HG02885 (cell line): ENCODE results near the gene IWS1.
"Not testable (repeated sequence)": the region's sequence is repeated elsewhere in the genome, so short reads cannot be mapped to it uniquely, and the experiment has no call there.

Experiments used
- ATAC-seq: cut with Tn5 transposase; IDR thresholded peaks from one replicate; pipeline ENCODE4 v1.9.1; 2021; ENCODE audit warnings: mild to moderate bottlenecking; ENCODE audit not compliant: unreplicated experiment, poor library complexity

Gene IWS1

DNA sequence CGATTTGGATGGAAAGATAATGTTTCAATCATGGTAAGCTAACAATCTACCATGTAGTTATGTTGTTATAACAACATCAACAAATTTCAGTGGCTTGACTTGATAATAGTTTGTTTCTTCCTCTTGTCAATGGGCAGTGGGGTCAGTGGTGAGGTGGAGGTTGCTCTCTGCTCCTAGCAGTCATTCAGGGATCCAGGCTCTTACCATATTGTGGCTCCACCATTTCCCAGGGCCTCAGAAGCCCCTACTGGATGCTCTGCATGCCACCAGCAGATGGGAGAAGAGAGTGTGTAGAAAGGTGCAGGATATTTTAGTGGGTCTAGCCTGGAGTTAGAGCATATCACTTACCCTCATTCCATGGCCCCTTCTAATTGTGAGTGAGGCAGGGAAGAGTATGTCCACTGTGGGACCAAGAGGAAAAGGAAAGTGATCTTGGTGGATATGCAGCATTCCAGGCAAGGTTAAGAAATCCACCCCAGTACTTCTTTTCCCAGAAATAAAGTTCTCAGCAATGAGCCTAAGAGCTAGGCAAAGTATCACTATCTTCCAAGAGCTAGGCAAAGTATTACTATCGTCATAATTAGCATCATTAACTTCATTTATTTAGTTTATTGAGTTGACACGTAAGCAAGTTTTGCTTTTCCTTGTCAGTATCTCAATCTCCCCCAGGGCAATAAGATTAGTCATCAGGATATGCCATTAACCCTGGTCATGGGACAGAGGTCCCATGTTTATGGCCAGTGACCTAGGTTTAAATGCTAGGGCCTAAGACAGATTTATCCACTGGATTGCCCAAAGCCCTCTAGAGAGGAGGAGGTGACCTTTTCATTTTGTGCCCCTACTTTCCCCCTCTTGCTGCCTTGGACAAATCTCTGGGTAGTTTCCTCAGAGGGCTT lies 4.2 kb upstream of the IWS1 start:
- no peak for ATAC-seq

DNA sequence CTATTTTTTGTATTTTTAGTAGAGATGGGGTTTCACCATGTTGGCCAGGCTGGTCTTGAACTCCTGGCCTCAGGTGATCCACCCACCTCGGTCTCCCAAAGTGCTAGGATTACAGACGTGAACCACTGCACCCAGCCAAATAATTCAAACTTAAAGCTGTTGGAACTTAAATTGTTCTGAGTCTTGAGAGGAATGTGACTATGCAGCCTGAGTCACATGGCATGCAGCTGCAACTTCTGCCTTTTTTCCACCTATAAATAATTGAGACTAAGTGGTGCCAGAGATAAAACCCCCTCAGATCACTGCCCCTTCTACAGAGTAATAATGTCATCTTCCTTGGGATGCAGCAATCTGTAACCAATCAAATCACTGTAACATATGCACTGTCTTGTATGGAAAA lies 3.1 kb upstream of the IWS1 start:
- not testable (repeated sequence) for ATAC-seq

DNA sequence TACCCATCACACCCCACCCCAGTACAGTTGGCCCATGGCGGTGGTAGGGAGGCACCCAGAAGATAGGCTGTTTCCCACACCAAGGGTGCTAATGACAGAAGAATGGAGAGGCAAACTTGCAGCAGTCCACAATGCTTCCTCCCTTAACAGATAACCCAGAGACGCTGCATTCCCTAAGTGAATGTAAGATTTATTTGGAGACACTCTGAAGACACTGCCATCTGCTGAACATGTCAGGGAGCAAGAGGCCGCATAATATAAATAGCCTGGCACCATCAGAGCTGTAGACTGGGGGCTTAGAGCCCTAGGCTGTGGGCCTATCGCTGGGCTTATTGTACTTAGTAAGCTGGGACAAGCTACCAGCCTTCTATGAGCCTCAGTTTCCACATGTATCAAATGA lies 2.2 kb upstream of the IWS1 start:
- no peak for ATAC-seq

DNA sequence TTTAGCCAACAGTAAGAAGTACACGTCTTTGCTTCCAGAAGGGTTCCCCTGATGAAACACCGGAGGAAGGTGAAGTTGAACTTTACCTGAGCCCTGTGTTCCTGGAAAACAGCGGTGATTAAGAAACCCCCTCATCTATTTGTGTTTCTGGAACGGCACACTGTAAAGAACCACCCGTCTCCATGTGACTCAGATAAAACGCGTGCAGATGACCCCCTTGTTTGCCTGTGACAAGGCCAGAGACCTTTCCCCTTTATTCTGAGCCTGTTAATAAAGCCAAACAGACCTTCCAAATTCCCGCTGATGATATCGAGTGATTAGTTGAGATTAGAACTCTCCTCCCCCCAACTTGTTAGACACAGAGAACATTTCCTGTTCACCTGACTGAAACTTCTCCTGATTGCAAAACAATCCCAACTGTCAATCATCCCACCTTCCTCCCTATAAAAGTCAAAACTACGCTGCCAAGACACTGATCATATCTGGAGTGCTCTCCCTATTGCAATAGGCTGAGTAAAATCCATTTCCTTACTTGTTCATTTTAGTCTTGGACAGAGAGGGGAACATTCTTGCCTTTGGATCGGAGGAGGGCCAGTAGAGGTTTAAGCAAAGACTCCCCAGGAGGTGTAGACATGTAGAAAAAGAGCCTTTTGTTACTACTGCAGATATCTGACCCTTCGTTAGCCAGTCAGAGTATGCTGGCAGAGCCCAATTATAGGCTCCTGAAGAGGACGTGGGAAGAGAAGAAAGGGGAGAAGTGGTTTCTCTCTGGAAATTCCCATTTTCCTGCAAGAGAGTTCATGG lies 914 bp upstream of the IWS1 start:
- peak; percentile 8 for ATAC-seq

DNA sequence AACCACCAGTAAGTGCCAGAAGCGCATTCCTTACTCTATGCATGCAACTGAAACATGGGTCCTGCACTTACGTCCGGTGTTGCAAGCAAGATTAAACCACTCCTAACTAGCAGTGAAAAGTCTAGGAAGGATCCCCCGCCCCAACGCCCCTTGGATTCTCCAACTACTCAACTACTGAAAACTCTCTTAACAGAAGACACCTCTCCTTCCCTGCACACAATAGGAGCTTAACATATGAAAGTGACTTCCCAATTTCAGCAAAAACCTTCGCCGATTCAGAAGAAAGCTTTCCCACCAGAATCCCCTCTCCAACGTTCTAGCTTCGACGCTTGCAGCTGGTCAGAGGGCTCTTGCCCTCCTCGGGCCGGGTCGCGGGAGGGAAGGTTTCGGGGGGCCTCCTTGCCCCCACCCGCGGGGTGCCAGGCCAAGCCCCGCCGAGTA lies 578 bp downstream of the IWS1 start:
- ATAC-seq, result no peak

DNA sequence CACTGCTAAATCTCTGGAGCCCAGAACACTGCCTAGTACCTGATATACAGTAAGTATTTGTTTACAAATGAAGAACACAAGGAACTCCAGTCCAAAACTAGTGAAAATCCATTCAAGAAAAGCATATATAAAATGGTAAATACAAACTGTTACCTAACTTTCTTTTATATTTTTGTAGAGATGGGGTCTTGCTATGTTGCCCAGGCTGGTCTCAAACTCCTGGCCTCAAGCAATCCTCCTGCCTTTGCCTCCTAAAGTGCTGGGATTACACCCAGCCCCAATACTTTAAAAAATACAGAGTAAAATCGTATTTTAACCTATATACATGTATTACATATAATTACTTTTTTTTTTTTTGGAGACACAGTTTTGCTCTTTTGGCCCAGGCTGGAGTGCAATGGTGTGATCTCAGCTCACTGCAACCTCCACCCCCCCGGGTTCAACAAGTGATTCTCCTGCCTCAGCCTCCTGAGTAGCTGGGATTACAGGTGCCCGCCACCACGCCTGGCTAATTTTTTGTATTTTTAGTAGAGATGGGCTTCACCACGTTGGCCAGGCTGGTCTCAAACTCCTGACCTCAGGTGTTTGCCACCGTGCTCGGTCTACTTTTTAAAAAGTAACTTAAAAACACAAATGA lies 2.0 kb downstream of the IWS1 start:
- ATAC-seq, result not testable (repeated sequence)

DNA sequence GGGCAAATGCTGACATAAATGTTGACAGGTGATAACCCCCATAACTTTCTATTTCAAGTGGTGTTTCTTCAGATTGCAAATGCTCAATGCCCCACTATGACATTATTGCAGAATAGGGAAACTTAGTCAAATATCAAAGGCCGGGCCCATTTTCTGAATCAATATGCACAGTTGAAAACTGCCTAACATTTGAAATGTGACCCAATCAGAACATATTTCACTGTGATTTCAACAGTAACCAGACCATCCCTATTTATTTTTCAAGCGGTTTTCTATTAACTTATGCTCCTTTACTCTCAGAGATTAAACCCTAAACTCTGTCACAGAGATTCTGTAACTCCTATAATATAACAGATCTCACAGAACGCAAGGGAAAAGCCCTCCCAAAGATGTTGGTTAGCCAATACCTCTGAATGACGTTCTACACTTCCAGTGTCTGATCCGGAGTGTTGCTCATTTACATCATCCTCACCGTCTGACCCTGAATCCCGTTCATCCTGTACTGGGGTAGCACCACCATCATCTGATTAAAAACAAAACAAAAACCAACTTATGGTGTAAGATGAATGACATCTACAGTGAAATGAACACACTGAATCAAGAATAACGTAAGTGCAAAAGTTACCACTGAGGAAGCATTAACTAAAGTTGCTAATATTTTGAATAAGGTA lies 2.9 kb downstream of the IWS1 start:
- no peak for ATAC-seq

DNA sequence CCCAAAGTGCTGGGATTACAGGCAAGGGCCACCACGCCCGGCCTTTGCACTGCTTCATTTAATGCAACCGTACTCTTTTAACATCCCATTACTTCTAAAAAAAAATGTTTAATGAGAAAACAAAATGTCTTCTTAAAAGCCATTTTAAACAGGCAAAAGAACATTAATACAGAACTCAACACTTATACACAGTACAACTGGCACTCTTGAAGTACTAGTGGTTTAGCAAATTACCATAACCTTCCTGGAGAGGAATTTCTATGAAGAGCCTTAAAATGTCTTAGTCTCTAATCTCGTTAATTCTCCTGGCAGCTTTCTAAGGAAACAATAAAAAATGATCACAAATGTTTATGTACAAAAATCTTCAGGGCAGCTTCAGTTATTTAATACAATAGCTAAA lies 5.9 kb downstream of the IWS1 start:
- no peak for ATAC-seq

DNA sequence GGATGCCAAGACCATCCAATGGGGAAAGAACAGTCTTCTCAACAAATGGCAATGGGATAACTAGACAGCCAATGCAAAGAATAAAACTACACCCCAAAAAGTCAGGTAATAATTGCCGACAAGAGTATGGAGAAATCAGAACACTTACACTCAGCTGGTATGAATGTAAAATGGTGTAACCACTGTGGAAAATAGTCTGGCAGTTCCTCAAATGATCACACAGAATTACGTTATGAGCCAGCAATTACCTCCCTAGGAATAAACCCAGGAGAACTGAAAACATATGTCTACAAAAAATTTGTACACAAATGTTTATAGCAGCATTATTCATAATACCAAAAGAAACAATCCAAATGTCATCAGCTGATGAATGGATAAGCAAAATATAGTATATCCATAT lies 8.8 kb downstream of the IWS1 start:
- ATAC-seq, result no peak

DNA sequence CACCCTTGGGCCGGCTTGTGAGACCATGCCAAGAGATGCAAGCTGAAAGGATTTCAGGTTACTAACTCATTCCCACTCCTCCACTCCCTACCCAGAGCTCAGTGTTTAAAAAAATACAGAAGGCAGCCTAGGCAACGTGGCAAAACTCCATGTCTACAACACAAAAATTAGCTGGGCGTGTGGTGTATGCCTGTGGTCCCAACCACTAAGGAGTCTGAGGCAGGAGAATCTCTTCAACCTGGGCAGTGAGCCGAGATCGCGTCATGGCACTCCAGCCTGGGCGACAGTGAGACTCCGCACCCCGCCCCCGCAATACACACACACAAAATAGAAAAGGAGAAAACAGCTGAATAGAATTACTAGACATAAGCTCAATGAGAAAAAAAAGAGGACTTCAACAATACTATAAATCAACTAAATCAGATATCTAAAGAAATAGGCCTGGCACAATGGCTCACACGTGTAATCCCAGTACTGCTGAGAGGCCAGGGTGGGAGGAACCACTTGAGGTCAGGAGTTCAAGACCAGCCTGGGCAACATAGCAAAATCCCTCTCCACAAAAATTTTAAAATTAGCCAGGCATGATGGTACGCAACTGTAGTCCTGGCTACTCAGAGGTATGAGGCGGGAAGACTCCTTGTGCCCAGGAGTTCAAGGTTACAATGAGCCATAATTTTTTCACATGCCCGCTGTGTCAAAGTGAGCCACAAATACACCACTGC lies 10.1 kb downstream of the IWS1 start:
- ATAC-seq, result no peak

DNA sequence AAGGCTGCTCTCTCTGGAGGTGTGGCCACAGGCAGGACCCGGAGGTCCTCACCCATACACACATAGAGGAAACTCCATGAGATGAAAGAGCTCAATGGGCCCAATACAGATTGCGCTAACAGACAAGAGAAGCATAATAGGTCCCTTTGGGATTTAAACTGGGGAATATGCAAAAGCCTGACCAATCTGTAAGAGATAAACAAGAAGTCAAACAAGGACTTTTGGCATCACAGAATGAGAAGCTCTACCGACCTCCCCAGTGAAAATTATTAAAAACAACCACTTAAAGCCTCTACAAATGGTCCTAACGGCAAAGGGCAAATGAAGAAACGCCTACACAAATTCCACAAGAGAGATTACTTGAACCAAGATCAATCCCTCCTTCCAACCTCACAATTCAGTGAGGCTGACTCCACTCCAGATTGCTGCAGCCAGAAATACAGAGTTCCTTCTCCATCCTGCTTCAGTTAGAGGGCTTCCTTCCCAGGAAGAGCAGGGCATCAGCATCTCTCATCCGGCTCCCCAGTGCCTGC lies 10.8 kb downstream of the IWS1 start:
- ATAC-seq, result no peak

DNA sequence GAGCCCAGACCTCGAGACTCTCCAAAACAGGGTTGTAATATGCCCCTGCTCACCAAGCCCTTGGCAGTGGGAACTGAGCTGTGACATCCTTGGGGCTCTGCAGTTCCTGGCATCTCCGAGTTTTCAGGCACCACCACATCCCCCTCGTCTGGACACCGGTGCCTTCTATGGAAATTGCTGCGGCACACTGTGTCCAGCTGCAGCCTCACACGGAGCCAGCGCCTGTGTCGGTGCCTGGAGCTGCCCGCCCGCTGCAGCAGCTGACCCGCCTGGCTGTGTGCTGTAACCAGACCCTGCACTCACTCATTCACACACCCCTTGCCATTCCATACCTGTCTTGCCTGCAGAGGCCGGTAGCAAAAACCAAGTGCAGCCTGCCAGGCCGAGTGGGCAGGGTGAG lies 11.8 kb downstream of the IWS1 start:
- ATAC-seq, result no peak

DNA sequence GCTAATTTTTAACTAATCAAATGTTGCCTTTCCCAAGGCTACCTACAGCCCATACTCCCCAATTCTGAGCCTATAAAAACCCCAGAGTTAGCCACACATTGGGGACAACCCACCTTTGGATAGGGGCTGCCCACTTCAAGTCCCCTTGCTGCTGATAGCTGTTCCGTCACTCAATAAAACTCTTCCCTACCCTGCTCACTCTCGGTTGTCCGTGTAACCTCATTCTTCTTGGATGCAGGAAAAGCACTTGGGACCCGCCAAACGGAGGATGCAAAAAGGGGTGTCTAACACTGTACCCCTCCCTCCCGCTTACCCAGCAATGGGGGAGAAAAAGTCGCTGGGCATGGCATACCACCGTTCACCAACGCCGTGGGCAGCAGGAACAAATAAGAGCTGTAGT lies 12.2 kb downstream of the IWS1 start:
- no peak for ATAC-seq

DNA sequence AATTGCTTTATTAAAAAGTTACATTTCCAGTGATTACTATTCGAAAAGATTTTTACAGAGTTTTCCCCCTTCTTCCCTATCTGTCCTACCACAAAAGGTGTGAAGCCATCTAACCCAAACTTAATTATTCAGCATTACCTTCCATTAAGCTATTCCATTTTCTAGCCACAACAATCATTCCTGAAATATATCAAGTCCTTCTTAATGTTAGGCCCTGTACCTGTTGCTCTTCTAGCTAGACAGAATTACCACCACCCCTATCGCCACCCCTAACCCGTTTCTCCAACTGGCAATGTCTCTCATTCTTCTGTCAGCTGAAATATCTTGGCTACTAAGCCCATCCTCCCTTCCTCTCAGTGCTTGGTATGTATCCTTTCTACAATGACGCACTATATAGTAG lies 13.9 kb downstream of the IWS1 start:
- ATAC-seq, result no peak

DNA sequence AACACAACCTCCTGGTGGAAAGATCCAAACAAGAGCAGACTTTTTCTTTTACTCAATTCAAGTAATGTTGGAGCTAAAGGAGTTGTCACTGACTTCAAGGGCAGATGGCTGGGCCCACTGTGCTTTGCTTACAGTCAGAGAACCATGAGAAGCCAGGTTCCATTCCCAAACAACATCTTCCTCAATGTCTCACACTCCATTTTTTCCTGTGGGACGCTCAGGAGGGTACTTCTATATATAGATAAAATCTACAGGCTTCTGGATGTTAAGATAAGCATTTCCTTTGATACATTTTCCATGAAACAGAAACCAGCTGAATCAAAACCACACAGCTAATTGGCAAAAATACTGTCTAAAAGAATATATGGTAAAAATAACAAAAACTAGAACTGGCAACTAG lies 14.4 kb downstream of the IWS1 start:
- no peak for ATAC-seq

DNA sequence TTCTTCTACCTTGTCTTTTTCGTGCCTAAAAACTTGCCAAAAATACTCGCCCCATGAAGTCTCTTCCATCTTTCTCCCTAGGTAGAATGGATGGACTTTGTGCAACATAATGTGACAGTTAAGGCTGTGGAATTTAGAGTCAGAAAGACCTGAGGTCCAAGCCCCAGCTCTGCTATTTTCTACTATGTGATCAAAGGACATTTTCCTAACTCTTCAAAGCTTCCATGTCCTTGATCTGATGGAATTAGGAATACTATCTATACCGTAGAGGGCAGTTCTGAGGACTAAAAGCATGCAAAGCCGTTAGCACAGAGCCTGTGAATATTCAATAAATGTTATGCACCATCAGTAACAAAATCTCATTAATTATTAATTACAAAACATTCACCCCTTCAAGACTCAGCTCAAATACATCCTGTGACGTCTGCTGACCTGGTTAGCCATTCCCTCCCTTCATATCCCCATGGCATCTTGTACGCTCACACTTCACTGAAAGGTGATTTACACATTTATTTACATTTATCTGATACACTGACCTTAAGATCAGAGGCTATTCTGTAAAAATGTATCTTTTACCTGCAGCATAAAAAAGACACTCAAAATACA lies 15.1 kb downstream of the IWS1 start:
- ATAC-seq, result no peak

DNA sequence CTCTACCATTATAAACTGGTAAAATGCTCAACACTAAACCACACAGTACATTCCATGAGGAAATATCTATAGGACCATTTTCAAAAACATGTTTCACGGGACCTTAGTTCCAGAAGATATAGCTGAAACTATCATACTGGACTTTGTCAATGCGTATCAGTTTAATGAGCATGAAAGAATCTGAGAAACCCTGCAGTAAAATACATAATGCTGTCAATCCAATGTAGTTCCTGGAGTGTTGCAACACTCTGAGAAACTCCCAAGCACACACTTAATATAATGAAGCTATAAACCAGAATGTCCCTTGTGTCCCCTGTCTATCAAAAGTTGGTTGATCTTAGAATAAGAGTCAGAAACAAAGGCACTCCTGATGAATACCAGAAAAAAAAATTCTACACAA lies 16.2 kb downstream of the IWS1 start:
- ATAC-seq, result no peak

DNA sequence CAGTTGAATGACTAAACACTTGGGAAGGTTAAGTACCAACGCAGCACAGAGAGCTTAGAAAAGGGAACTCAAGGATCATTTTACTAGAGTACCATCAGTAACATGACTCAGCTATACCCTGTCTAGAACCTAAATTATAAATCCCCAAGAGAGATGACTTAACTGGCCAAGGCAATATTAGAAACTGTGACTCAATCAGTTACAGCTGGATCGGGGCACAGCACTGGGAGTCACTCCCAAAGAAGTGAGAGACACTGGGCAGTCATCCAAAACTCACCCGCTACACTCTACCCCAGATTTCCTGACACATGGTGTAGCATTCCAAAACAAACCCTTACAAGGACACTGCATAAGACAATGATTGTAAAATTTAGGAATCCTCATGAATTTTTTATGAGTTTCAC lies 17.7 kb downstream of the IWS1 start:
- ATAC-seq, result no peak

DNA sequence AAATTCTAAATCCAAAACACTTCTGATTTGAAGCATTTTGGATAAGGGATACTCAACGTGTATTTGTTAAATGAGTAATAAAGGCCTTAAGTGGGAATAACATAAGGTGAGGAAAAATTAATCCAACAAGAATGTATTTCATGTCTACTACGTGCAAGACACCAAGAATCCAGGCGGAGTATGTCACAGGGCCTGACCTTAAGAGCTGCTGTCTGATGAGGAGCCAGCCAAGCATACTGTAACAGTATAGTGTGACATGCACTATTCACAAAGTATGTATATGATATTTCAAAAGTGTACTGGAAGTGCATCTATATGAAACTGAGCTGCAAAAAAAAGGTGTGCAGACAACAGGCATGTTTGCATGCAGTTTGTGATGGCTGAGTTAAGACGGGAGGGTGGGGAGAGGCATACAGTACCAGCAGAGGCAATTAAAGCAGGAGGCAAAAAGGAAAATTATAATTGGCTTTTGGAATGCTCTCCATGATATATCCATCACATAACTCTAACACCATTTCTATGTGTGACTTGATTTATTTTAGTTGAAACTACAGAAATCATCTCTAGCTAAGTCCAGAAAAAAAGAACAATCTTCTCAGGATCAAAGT lies 18.2 kb downstream of the IWS1 start:
- ATAC-seq, result no peak
